ENCODE results near the gene NFATC2. TPM values are rescaled to one million over a fixed set of nuclear protein-coding genes. Genes with fewer than 3 reads are reported as not detected.

Gene NFATC2
- total and polyA plus RNA-seq, 2 of the 4 experiments (the other 2 are of a cell fraction) = 0.18 to 0.38 TPM

DNA sequence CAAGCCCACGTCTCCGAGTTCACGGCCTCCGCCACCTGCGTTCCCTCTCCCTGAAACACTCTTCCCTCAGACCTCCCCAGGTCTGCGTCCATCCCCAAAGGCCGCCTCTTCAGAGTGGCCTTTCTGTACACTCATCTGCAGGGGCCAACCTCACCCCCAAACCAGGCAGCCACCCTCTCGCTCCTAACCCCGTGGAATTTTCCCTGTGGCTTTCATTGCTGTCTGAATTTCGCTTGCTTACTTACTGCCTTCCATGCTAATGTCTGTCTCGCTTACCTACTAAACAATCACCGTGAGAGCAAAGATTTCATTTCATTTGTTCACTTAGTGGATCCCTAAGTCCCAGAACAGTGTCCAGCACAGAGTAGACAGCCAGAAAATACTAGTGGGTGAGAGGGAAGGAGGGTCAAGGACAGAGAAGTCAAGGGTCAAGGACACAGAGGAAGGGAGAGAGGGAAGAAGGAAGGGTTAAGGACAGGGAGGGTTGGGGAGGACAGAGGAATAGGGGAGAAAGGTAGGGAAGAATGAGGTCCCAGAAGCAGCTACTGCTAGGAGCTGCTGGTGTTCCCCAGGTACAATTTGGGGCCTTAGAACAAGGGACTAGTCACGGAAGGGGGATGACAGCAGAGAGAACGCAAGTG is 114.7 kb downstream of the NFATC2 start:
- DNase-seq (no peak), ATAC-seq (ENCODE audit: low read depth) (no peak)
- Histone ChIP-seq H2BK20ac (ENCODE audit: low read depth, low read length) (no peak overlapping the region), H4K5ac (ENCODE audit: low read depth, low read length) (no peak overlapping the region), H4K8ac (ENCODE audit: low read depth in 2 of 2, low read length in 2 of 2) (no peak overlapping the region), H3K4me2 (ENCODE audit: low read depth, low read length) (no peak overlapping the region; the same call in 1 of the 2 replicates), H3K4me3 (ENCODE audit: insufficient read depth, low read depth, low read length) (no peak overlapping the region), H2AK5ac (ENCODE audit: low read depth, low read length) (no peak overlapping the region), H3K27me3 (ENCODE audit: control insufficient read depth, insufficient read depth, low read length) (no peaks in the 10 kb centered on the region), H3K27ac (ENCODE audit: insufficient read depth, low read length) (no peak overlapping the region), H3K56ac (ENCODE audit: extremely low read depth, insufficient read depth, low read length) (no peak overlapping the region), H3K9me3 (ENCODE audit: control insufficient read depth, insufficient read depth, low read length) (no peaks in the 10 kb centered on the region), H2BK15ac (ENCODE audit: low read depth, low read length) (no peak overlapping the region; the same call in 2 of the 3 replicates), H2BK120ac (ENCODE audit: low read depth, low read length) (no peak overlapping the region), H4K20me1 (ENCODE audit: insufficient read depth, low read length) (no peaks in the 10 kb centered on the region), H3K4me1 (ENCODE audit: control insufficient read depth, insufficient read depth, low read length) (peaks cover 2% of the 10 kb centered on the region; the same call in 1 of the 2 replicates), H3K14ac (replicated peaks; ENCODE audit: low read depth, low read length) (0 out of 2 replicates have a peak overlapping the region, but pooled peaks have one; percentile 8), H2AFZ (replicated peaks; ENCODE audit: low read length, poor library complexity) (no peak overlapping the region), H3K18ac (ENCODE audit: low read depth, low read length) (no peak overlapping the region), H2AK9ac (replicated peaks; ENCODE audit: low read depth, low read length, poor library complexity) (peak overlapping the region; percentile 66), H3K9me1 (ENCODE audit: insufficient read depth, low read length) (0 out of 2 replicates have a peak, but pooled peaks cover 7% of the 10 kb centered on the region), H3K9ac (ENCODE audit: low read depth, low read length) (no peak overlapping the region), H3K23ac (ENCODE audit: low read depth, low read length) (no peak overlapping the region; the same call in 1 of the 2 replicates), H3K4ac (ENCODE audit: low read depth, low read length) (no peak overlapping the region), H4K91ac (ENCODE audit: insufficient read depth, low read depth, low read length) (no peak overlapping the region), H3K79me1 (ENCODE audit: low read depth in 1 of 2, low read length in 2 of 2) (no peaks in the 10 kb centered on the region), H3K36me3 (ENCODE audit: control insufficient read depth, insufficient read depth, low read length) (no peaks in the 10 kb centered on the region), H2BK5ac (ENCODE audit: low read depth, low read length, poor library complexity, severe bottlenecking) (no peak overlapping the region)
- dilution Hi-C loops (cut with HindIII; ENCODE audit: low sequenced_read_pairs, unreplicated experiment) = no loop called here
- WGBS, 2 experiments (ENCODE audit: extremely low coverage in 2 of 2, insufficient read length in 1 of 2) = 76% methylated on average over 9 of the region's 14 CpGs; no CpG with 5 or more reads in 1 of the 2 experiments
- CTCF ChIA-PET = no interaction called here
- no TSS peak for BruUV-seq (replicated peaks)
- intact Hi-C loops (cut with micrococcal nuclease) = no loop called here
- in situ Hi-C loops (cut with MboI; ENCODE audit: low sequenced_read_pairs) = no loop called here
- POLR2A ChIA-PET (ENCODE audit: unreplicated experiment) = no interaction called here
- TF ChIP-seq MAZ (IDR thresholded peaks at IDR 0.05; ENCODE audit: borderline replicate concordance, low read depth, low read length) = no peak
- TF ChIP-seq, protein P1, sequence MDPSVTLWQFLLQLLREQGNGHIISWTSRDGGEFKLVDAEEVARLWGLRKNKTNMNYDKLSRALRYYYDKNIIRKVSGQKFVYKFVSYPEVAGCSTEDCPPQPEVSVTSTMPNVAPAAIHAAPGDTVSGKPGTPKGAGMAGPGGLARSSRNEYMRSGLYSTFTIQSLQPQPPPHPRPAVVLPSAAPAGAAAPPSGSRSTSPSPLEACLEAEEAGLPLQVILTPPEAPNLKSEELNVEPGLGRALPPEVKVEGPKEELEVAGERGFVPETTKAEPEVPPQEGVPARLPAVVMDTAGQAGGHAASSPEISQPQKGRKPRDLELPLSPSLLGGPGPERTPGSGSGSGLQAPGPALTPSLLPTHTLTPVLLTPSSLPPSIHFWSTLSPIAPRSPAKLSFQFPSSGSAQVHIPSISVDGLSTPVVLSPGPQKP (IDR thresholded peaks at IDR 0.05; ENCODE audit: borderline replicate concordance, low read depth, low read length) = no peak
- TF ChIP-seq RCOR1 (IDR thresholded peaks at IDR 0.05; ENCODE audit: insufficient replicate concordance, low read length) = no peak
- no peak for TF ChIP-seq FOS (IDR thresholded peaks at IDR 0.05; ENCODE audit: low read depth, low read length)
- TF ChIP-seq MAFK (IDR thresholded peaks at IDR 0.05; ENCODE audit: low read depth, low read length) = no peak
- no peak for TF ChIP-seq SMC3 (IDR thresholded peaks at IDR 0.05; ENCODE audit: low read depth, low read length)
- TF ChIP-seq CHD1 (IDR thresholded peaks at IDR 0.05; ENCODE audit: low read depth, low read length) = no peak
- TF ChIP-seq CEBPB (IDR thresholded peaks at IDR 0.05; ENCODE audit: low read depth, low read length) = no peak
- no peak for TF ChIP-seq RFX5 (IDR thresholded peaks at IDR 0.05; ENCODE audit: low read depth, low read length)
- TF ChIP-seq, protein P2, sequence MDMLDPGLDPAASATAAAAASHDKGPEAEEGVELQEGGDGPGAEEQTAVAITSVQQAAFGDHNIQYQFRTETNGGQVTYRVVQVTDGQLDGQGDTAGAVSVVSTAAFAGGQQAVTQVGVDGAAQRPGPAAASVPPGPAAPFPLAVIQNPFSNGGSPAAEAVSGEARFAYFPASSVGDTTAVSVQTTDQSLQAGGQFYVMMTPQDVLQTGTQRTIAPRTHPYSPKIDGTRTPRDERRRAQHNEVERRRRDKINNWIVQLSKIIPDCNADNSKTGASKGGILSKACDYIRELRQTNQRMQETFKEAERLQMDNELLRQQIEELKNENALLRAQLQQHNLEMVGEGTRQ (IDR thresholded peaks at IDR 0.05; ENCODE audit: low read depth, low read length) = no peak
- TF ChIP-seq, protein P3, sequence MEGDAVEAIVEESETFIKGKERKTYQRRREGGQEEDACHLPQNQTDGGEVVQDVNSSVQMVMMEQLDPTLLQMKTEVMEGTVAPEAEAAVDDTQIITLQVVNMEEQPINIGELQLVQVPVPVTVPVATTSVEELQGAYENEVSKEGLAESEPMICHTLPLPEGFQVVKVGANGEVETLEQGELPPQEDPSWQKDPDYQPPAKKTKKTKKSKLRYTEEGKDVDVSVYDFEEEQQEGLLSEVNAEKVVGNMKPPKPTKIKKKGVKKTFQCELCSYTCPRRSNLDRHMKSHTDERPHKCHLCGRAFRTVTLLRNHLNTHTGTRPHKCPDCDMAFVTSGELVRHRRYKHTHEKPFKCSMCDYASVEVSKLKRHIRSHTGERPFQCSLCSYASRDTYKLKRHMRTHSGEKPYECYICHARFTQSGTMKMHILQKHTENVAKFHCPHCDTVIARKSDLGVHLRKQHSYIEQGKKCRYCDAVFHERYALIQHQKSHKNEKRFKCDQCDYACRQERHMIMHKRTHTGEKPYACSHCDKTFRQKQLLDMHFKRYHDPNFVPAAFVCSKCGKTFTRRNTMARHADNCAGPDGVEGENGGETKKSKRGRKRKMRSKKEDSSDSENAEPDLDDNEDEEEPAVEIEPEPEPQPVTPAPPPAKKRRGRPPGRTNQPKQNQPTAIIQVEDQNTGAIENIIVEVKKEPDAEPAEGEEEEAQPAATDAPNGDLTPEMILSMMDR (conservative IDR thresholded peaks at IDR 0.05; ENCODE audit: low read depth, low read length) = no peak
- no peak for TF ChIP-seq NFE2L2 (IDR thresholded peaks at IDR 0.05; ENCODE audit: low read depth, low read length)
- TF ChIP-seq RAD21 (IDR thresholded peaks at IDR 0.05; ENCODE audit: low read length) = no peak
- TF ChIP-seq BHLHE40 (IDR thresholded peaks at IDR 0.05; ENCODE audit: low read depth, low read length) = no peak
- TF ChIP-seq MXI1 (IDR thresholded peaks at IDR 0.05; ENCODE audit: borderline replicate concordance, low read depth, low read length) = no peak
- no peak for TF ChIP-seq POLR2A (IDR thresholded peaks at IDR 0.05; ENCODE audit: low read depth, low read length)

Measured in IMR-90 (cell line).